NCI-H82 (cell line): ENCODE data around the gene ATP6V0B.
A peak's percentile ranks its signal among the peaks of the same experiment; 100 is the strongest.

Experiments used
- DNase-seq: peaks from one replicate; lab custom pipeline; 2025; lab: John Stamatoyannopoulos, UW

Gene ATP6V0B

DNA sequence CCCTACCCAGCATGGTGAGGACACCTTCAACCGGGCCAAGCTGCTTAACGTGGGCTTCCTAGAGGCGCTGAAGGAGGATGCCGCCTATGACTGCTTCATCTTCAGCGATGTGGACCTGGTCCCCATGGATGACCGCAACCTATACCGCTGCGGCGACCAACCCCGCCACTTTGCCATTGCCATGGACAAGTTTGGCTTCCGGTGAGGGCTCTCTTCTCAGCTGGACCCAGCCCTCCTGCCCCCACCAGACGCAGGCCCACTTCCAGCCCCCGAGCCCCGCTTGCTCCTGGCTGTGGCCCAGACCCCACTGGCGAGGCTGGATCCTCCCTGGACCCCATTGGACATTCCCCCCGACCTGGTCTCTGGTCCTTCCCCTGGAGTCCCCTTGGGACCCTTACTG is 10.1 kb downstream of the ATP6V0B start:
- DNase-seq: no peak

DNA sequence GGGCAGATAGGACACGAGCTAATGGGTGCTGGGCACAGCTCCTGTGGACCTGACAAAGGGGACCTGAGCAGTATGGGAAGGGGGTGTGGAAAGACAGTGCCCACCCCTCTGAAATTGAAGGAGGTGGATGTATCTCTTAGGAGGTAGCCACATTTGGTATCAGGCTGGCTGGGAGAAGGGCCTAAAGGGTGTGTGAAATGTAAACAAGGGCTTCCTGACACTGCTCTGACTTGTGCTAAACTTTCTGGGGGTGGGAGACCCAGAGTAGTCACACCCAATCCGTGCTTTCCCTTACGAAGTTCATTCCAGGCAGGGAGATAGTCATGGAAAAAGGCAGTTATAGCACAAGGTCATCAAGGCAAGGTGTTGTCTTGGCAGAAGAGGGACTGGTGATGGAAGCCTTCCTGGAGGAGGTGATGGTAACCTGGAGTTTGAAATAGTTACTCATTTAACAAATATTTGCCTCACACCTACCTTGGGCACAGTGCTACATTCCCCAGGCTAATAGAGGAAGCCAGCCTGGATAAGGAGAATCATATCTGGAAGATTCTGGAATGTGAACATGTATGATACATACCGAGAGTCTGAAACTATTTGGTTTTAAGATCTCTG is 11.3 kb downstream of the ATP6V0B start:
- DNase-seq: no peak

DNA sequence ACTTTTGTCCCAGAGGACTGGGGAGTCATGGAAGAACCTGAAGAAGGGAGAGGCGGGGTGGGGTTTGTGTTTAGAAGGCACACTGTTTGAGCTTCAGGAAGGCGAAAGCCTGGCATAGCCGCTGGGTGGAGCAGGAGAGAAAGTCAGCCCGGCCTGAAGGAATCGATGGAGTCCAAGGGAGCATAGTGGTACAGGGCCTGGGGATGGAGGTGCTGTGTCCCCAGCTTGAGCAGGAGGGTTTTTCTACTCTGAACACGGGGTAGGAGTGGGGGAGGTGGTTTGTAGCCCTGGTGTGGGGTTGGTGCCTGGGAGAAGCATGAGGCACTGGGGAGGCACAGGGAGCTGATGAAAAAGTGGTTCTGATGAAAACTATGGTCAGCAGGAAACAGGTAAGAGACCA is 12.0 kb downstream of the ATP6V0B start:
- DNase-seq: no peak

DNA sequence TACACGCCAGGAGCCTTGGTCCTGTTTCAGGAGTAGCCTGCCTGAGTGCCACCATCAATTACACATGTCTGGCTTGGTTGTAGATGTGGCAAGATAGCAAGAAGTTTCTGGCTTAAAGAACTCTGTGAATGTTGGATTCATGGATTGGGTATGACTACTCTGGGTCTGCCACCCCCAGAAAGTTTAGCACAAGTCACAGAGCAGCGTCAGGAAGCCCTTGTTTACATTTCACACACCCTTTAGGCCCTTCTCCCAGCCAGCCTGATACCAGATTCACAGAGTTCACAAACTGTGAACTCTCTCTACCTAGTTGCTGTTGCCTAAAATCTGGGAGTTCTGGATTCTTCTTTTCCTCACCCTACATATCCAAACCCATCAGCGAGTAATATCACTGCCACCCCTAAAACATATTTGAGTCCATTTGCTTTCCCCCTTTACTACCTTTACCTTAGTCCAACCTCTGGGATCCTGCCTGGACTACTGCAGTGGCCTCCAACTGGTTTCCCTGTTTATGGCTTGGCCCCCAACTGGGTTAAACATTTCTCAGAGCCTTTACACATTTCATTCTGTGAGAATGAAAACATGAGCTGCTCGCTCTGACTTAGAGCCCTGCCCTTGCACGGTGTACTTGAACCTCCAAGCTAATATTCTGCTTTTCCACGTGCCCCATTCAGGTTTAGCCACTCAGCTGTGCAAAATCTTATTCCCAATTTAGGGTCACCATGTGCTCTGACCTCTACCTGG is 12.6 kb downstream of the ATP6V0B start:
- no peak for DNase-seq

DNA sequence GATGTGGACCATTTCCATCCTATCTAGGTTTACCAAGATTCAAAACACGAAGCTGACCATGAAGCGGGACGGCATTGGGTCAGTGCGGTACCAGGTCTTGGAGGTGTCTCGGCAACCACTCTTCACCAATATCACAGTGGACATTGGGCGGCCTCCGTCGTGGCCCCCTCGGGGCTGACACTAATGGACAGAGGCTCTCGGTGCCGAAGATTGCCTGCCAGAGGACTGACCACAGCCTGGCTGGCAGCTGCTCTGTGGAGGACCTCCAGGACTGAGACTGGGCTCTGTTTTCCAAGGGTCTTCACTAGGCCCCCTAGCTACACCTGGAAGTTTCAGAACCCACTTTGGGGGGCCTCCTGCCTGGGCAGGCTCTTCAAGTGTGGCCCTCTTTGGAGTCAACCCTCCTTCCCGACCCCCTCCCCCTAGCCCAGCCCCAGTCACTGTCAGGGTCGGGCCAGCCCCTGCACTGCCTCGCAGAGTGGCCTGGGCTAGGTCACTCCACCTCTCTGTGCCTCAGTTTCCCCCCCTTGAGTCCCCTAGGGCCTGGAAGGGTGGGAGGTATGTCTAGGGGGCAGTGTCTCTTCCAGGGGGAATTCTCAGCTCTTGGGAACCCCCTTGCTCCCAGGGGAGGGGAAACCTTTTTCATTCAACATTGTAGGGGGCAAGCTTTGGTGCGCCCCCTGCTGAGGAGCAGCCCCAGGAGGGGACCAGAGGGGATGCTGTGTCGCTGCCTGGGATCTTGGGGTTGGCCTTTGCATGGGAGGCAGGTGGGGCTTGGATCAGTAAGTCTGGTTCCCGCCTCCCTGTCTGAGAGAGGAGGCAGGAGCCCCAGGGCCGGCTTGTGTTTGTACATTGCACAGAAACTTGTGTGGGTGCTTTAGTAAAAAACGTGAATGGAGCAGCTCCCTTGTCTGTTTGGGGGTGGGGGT is 15.8 kb downstream of the ATP6V0B start:
- DNase-seq: peak; percentile 59

DNA sequence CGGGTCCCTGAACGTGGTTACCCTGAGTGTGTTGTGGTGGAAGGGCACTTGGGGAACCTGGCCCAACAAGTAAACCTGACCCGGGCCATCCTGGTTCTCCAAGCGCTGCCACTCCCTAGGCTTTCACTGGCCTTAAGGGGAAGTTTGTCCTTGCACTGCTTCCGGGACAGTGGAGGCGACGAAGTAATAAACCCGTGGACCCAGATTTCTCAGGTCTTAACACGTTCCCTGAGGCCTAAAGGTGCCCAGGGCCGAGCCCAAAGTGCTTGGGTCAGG is 16.4 kb downstream of the ATP6V0B start:
- no peak for DNase-seq

DNA sequence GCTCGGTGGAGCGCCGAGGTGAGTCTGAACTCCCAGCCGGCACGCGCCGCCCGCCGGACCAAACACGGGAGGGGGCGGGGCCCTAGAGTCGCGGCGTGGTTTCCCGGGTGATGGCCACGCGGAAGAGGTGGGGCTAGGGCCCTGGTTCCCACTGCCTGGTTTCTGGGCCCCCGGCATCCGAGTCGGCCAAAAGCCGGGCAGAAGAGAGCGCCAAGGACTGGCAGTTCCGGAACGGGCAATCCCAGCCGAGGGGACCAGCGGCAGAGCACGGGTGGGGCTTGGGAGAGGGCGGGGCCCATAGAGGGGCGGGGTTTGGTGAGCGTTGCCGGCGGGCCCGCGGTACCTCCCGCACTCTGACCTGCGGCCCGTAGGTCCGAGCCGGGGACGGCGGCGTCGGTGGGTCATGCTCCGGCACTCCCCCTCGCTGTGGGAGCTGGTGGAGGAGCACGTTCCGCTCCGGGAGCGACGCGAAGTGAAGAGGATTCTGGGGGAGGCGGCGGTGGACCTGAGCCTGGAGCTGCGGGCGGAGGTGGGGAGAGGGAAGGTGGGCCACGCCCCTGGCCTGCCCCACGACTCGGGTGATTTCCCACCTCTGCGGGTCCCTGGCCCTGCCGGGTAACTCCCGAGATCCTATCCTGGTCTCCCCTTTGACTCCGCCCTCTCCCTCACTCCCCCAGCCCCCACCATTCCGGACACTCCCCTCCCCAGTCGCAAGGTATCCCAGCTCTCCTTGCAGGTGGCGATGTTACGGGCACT is 16.9 kb downstream of the ATP6V0B start, which contains the start of gene CCDC24:
TSS of gene CCDC24 (plus strand) at position 124 of the 756 bp plus-strand sequence. CDS start at position 404, 280 bp downstream.
- DNase-seq: peak; percentile 83

DNA sequence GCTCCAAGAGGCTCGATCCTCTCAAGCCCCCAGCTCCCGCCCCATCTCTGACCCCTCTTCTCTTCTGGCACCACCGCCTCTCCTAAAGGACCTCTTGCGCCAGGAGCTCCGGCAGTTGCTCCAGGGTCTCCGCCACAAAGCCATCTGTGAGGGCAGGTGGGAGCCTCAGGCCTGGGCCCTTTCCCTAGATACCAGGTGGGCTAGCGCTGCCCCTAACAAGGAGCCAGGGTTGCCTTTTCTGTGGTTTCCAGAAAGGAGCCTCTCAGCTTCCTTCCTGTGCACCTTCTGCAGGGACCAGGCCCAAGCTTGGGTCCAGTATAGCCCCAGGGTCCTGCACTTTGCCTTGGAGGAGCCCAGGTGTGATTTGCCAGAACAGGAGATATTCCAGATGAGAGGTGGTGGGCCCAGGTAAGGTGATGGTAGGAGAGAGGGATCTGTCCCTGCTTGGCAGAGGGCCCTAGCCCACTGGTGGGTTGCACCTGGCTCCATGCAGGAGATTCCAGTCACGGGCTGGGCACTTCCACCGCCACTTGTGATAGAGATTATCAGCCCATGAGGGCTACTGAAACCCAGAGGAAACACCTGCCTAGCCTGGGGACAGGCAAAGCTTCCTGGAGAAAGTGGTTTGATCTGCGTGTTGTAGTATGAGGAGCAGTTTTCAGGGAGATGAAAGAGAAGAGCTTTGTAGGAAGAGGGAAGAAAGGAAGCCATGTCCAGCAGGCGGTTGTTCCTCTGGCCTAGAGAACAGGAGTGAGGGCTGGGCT is 17.7 kb downstream of the ATP6V0B start:
- no peak for DNase-seq

DNA sequence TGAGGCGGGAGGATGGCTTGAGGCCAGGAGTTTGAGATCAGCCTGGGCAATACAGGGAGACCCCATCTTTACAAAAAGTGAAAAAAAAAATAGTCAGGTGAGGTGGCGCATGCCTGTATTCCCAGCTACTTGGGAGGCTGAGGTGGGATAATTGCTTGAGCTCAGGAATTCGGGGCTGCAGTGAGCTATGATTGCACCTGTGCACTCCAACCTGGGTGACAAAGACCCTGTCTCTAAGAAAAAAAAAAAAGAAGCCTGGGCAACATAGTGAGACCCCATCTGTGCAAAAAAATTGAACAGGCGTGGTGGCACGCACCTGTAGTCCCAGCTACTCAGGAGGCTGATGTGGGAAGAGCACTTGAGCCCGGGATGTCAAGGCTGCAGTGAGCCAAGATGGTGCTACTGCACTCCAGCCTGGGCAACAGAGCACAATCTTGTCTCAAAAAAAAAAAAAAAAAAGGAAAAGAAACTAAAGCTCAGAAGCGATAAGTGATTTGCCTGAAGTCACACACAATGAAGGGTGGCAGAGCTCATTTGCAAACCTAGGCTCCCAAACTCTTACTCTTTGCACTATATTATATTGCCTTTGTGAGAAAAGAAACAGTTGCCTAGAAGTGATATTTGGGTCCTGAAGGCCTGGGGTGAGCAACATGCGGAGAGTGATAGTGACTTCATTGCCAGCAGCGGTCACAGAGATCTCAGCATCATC is 18.6 kb downstream of the ATP6V0B start:
- DNase-seq: no peak

DNA sequence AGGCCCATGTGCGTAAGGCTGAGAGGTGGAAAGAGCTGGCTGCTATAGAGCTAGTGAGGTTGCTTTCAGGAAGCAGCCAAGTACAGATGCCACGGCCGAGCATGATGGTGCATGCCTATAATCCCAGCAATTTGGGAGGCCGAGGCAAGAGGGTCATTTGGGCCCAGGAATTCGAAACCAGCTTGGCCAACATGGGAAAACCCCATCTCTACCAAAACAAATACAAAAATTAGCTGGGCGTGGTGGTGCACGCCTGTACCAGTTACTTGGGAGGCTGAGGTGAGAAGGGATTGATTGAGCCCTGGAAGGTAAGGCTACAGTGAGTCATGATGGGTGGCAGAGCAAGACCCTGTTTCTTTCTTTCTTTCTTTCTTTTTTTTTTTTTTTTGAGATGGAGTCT is 19.3 kb downstream of the ATP6V0B start:
- no peak for DNase-seq

DNA sequence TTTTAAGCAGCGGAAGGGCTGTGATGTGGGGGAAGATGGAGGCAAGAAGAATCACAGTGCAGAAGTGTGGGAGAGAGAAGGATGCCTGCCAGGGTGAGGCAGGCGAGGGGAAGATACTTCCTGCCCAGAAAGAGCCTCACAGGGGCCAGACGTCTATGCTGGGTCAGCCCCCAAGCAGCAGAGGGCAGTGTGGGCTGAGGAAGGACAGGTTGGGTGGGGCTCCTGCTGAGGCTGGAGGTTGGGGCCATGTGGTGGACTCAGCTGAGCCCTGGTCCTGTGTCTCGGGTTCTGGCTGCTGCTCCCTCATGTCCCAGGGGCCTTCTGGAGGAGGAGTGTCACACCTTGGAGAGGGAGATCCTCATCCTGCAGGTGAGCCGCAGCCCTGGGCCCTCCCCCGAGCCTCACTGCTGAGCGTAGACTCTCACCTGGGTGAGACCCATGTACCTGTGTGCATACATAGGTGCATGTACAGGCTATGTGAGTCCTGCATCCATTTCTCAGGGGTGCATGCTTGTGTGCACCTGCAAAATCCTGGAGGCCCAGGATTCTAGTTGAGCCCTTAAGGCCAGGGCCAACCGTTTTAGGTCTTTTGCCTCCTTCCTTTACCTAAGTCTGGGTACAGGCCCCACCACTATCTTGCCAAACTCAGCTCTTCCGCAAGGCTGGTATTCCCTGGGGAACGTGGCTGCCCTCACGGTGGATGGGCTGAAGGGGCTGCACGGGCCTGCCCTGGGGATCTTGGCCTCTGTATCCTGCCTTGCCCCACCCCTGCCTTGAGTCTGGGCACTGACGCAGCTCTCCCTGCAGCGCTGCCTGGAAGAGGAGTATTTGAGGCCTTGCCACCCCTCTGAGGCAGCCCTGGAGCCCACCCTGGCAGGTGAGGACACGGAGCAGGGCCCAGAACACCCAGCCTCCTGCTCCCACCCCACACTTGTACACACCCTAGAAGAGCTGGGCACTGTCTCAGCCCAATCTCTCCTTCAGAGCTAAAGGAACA is 20.3 kb downstream of the ATP6V0B start:
- DNase-seq: peak; percentile 79

DNA sequence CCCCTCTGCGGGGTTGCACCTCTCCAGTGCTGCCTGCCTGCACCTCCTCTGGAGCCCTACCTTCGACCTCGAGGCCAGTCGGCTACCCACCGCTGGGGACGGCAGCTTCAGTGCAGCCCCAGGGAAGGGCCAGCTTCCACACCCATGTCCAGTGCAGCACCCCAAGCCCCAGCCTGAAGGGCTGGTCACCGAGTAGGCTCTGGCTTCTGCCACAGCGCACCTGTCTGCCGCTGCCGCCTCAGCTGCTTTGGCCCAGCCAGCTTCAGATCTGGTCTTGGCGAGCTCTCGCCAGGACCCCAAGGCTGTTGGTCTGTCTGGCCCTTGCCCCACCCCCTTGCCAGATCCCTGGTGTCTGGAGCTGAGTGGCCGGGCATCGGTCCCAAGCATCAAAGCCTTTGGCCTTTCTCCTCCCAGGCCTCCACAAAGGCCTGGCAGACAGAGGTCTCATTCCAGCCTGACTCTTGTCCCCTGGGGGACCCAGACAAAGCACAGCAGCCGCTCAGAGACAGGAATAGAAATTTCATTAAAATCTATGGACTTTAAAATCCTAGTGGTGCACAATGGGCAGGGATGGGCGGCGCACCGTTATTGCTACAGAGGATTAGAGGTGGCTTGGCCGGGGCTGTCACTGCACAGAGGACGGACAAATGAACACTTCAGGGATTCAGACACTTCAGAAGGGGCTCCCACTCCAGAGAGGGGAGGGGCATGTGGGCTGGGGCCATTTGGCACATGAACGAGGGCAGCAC is 21.4 kb downstream of the ATP6V0B start:
- DNase-seq: no peak

DNA sequence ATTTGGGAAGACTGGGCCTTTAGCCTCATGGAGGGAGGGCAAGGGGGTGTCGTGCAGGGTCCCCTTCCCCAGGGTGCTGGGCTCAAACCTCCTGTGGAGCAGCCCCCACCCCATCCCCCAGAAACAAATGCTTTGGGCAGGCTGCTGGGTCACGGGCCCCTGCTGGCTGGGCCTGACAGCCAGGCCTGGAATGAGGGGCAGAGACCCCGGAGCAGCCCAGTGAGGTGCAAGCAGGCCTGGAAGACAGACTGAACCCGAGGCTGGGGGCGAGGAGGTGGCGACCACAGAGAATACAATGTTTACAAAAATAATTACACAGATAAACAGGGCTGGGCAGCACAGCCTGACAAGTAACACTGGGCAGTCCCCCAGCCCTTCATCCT is 22.0 kb downstream of the ATP6V0B start:
- DNase-seq: no peak

DNA sequence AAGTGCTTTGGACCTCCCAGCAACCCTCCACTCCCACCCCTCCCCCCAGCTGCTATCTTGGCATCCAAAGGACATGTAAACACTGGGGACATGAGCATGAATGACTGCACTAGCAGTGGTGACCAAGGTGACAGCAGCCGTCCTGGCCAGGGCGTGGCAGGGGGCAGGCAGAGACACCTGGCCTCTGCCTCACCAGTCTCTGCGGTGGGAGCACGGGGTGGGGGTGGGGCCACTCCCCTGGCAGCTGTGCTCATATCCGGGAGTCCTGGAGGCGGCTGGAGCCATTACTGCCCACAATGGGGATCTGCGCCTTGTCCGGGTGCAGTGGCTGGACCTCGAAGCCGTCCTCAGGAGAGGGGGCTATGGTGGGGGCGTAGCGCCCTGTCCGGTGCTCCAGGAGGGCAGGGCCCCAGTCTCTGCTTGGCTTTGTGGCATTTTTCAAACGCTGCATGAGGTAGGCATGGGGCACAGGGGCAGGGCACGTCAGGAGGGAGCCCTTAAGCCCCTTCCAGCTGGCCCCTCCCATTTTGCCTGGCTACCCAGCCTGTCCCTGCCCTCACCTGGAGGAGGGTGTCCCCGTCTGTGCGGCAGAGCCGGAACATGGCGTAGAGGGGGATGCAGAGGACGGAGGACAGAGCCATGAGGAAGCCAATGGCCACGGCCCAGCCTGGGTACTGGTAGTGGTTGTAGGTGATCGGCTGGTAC is 22.7 kb downstream of the ATP6V0B start:
- DNase-seq: no peak

DNA sequence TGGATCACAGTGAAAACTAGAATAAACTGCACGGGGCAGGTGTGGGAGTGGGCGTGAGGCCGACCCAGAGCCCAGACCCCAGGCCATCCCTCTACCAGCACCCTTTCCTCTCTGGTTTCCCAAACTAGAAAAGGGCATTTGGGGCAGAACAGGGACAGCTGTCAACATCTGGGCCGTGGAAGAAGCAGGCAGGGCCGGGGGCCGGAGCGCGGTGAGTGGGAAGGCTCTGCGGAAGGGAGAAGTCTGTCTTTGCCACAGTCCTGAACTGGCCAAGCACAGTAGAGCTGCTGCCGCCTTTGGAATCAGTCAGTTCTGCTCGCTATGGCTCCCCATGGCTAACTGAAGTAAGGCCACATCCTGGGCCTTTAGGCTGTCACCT is 23.2 kb downstream of the ATP6V0B start:
- no peak for DNase-seq

DNA sequence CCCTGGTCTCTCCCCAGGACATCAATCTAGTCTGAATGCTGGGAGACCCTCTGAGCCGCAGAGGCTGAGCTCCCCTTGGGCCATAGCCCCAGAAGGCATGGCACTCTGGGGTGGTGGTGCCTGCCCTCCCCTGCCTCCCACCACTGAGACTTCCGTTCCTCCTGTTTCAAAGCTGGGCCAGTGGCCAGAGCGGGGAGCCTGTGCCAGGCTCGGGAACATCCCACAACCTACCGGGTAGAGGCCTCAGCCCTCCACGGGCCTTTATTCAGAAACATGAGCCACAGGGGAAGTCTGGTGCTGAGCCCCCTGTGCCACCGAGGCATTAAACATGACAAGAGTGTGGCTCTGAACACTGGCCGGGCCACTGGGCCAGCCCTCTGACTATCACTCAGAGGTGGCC is 24.7 kb downstream of the ATP6V0B start:
- no peak for DNase-seq

DNA sequence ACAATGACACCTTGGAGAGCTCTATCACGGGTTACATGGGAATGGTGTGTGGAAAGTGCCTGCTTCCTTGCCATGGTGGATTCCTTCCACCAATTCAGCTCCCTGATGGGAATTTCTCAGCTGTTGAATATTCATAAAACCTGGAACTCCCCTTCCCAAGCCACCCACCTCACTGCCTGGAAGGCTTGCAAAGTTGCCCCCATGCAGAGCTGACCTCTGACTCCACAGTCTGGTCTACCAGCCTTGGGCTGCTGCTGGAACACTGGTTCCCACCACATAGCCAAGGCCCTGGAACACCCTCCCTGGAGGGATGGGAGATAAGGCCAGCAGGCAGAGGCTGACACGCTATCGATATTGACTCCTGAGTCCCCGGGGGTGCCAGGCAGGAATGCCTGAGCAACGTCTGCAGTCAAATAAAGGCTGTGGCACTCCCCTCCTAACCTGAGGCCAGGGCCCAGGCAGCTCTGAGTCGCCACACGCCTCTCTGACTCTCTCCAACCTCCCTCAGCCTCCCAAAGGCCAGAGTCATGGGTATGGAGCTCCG is 25.4 kb downstream of the ATP6V0B start:
- no peak for DNase-seq

DNA sequence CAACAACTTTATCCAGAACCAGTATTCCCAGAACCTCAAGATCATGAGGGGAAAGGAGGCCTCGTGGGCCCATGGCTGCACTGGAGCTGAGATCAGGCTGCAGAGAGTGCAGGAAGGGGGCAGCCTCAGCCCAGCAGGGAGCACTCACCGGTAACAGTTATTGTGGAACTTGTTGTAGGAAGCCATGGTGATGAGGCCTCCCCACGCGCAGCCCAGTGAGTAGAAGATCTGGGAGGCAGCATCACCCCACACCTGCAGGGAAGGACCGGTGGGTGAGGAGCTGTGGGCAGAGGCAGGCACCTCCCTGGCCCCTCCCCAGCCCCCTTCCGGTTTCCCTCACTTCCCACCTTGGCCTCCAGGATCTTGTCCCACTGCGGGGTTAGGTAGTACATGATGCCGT is 27.4 kb downstream of the ATP6V0B start:
- no peak for DNase-seq
